ENCODE data around the gene SLC45A3. TPM values are rescaled to one million over a fixed set of nuclear protein-coding genes. Genes with fewer than 3 reads are reported as not detected.
A peak's percentile ranks its signal among the peaks of the same experiment; 100 is the strongest.

SLC45A3 gene
- total RNA-seq, 1 donor from 2014 or later, result 1.1 TPM

DNA sequence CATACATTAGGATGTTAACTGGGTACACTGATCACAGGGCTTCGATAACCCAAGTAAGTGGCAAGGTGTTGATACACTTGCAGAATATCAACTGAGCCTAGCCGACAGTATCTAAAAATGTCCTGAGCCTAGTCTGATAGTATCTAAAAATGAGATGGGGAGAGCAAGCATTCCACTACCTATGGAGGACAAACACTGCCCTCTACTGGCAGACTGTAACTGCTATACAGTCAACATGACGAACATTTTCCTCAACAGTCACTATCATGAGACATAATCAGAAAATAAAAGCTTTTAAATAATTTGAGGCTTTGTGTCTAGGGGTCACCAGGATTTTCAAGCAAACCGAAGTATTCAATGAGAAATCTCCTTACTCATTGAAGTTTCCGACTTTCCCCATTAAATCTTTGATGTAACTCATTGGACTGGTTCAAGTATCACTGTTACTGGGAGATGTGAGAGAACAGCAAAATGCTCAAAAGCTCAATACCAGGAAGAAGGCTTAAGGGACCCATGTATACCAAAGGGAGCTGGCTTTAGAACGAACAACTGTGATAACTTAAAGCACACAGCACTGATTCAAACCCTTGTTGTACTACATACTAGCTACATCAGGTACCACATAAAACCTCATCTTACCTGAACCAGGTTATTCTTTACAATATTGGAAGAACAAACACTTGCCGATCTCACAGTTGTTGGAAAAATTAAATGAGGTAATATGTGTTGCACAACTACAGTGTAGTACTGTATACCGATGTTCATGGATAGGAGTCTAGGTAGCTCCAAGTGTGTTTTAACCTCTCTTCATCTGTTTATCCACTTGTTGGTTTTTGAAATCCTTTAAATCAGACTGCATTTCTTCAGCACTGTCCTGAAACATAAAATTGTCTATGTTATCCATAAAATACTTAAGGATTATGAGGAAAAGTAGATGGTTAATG lies 31.1 kb upstream of the SLC45A3 start:
- peak; percentile 93 for TF ChIP-seq CTCF (IDR thresholded peaks at IDR 0.05)
- peaks cover 24% of the 10 kb centered on the region for H3K36me3 Mint-ChIP-seq (ENCODE audit: unreplicated experiment)

DNA sequence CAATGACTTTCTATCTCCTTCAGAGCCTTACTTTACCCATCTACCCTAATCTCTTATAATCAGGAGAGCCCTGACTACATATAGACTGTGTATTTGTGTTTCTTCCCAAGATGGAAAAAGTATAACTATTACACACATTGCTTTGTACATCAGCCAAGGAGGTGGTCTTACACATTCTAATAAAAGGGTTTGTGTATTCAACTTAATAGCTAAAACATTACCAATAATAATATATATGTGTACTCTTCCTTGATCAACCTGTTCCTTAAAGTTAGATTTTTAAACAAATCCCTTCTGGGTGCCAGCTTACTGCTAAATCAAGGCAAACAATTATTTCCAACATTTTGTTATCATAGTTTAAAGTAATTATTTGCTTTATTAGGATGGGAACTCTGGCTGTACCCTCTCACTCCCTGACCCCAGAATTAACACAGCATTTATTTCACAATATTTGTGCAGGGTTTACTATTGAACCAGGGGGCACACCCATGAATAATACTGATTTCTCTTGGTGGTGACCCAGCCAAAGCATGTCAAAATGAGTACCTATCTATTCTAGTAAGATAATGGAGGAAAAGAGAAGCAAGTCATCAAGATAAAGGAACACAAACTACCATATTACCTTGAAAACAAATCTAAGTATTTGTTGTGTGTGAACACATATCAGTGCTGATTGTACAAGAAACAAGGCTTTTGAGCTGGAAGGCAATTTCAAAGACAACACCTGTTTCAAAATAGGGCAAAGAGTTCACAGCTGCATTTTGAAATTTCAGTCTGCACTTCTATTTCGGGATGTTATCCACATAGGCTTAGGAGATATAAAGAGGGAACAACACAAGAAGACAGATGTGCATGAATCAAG lies 30.1 kb upstream of the SLC45A3 start:
- Mint-ChIP-seq H3K4me3 (ENCODE audit: unreplicated experiment) (no peak overlapping the region), H3K4me1 (ENCODE audit: unreplicated experiment) (peaks cover 25% of the 10 kb centered on the region), H3K9me3 (ENCODE audit: unreplicated experiment) (no peaks in the 10 kb centered on the region), H3K27ac (ENCODE audit: unreplicated experiment) (no peak overlapping the region), H3K27me3 (ENCODE audit: unreplicated experiment) (no peaks in the 10 kb centered on the region), H3K36me3 (ENCODE audit: unreplicated experiment) (peaks cover 16% of the 10 kb centered on the region)
- DNase-seq (ENCODE audit: extremely low spot score, unreplicated experiment), result no peak
- TF ChIP-seq CTCF (IDR thresholded peaks at IDR 0.05), result no peak

More for the DNA sequence above, 31.1 kb upstream of the SLC45A3 start:
- no peak for DNase-seq (ENCODE audit: extremely low spot score, unreplicated experiment)
- H3K27ac Mint-ChIP-seq (ENCODE audit: unreplicated experiment), result peak overlapping the region; percentile 73
- H3K4me3 Mint-ChIP-seq (ENCODE audit: unreplicated experiment), result no peak overlapping the region
- H3K9me3 Mint-ChIP-seq (ENCODE audit: unreplicated experiment), result no peaks in the 10 kb centered on the region
- H3K27me3 Mint-ChIP-seq (ENCODE audit: unreplicated experiment), result no peaks in the 10 kb centered on the region
- H3K4me1 Mint-ChIP-seq (ENCODE audit: unreplicated experiment), result peaks cover 25% of the 10 kb centered on the region

DNA sequence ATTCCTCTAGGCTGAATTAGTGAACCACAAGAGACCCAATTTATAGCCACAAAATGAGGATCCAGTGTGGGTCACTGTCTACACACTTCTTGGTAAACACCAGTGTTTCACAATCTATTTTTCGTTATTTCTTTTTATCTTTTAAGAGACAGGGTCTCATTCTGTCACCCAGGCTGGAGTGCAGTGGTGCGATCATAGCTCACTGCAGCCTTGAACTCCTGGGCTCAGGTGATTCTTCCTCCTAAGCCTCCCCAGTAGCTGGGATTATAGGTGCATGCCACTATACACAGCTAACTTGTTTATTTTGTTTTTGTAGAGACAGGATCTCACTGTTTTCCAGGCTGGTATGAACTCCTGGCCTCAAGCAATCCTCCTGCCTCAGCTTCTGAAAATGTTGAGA lies 29.3 kb upstream of the SLC45A3 start:
- peaks cover 25% of the 10 kb centered on the region for H3K4me1 Mint-ChIP-seq (ENCODE audit: unreplicated experiment)
- TF ChIP-seq CTCF (IDR thresholded peaks at IDR 0.05), result no peak
- no peaks in the 10 kb centered on the region for H3K9me3 Mint-ChIP-seq (ENCODE audit: unreplicated experiment)
- H3K36me3 Mint-ChIP-seq (ENCODE audit: unreplicated experiment), result peaks cover 10% of the 10 kb centered on the region
- no peak overlapping the region for H3K27ac Mint-ChIP-seq (ENCODE audit: unreplicated experiment)
- H3K4me3 Mint-ChIP-seq (ENCODE audit: unreplicated experiment), result no peak overlapping the region
- no peak for DNase-seq (ENCODE audit: extremely low spot score, unreplicated experiment)
- H3K27me3 Mint-ChIP-seq (ENCODE audit: unreplicated experiment), result no peaks in the 10 kb centered on the region

GRCh38 chr1:205709059-205709398 lies 28.7 kb upstream of the SLC45A3 start:
- no peak for TF ChIP-seq CTCF (IDR thresholded peaks at IDR 0.05)
- no peak overlapping the region for H3K4me3 Mint-ChIP-seq (ENCODE audit: unreplicated experiment)
- DNase-seq (ENCODE audit: extremely low spot score, unreplicated experiment), result no peak
- H3K9me3 Mint-ChIP-seq (ENCODE audit: unreplicated experiment), result no peaks in the 10 kb centered on the region
- peaks cover 25% of the 10 kb centered on the region for H3K4me1 Mint-ChIP-seq (ENCODE audit: unreplicated experiment)
- H3K36me3 Mint-ChIP-seq (ENCODE audit: unreplicated experiment), result peaks cover 11% of the 10 kb centered on the region
- peak overlapping the region; percentile 10 for H3K27ac Mint-ChIP-seq (ENCODE audit: unreplicated experiment)
- no peaks in the 10 kb centered on the region for H3K27me3 Mint-ChIP-seq (ENCODE audit: unreplicated experiment)
